Esophagus squamous epithelium (tissue), 4 donors: ENCODE data around the gene UBE2O.

Experiments
- POLR2A ChIP-seq, 4 donors: fragments of 450-650 bp; IDR thresholded peaks; one replicate each; pipeline ENCODE4 v1.6.1; 2017; ENCODE audit warnings: antibody characterized with exemption in 4 of 4, mild to moderate bottlenecking in 4 of 4, moderate library complexity in 3 of 4
- TF ChIP-seq, protein P1 (sequence below), 6 experiments: fragments of 450-650 bp in 4 of 6; fragments of 200-600 bp in 2 of 6; sonication (generic) in 2 of 6; IDR thresholded peaks; one replicate each; pipeline ENCODE4 v1.5.1; 2016 to 2019; ENCODE audit warnings: antibody characterized with exemption in 6 of 6, mild to moderate bottlenecking in 4 of 6, moderate library complexity in 4 of 6

- TF ChIP-seq, protein P1, sequence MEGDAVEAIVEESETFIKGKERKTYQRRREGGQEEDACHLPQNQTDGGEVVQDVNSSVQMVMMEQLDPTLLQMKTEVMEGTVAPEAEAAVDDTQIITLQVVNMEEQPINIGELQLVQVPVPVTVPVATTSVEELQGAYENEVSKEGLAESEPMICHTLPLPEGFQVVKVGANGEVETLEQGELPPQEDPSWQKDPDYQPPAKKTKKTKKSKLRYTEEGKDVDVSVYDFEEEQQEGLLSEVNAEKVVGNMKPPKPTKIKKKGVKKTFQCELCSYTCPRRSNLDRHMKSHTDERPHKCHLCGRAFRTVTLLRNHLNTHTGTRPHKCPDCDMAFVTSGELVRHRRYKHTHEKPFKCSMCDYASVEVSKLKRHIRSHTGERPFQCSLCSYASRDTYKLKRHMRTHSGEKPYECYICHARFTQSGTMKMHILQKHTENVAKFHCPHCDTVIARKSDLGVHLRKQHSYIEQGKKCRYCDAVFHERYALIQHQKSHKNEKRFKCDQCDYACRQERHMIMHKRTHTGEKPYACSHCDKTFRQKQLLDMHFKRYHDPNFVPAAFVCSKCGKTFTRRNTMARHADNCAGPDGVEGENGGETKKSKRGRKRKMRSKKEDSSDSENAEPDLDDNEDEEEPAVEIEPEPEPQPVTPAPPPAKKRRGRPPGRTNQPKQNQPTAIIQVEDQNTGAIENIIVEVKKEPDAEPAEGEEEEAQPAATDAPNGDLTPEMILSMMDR (IDR thresholded peaks at IDR 0.05): no peak
- TF ChIP-seq POLR2A (IDR thresholded peaks at IDR 0.05): no peak
Measured at GRCh38 chr17:76469076-76469990, 16.4 kb upstream of the UBE2O start.
